Suppressor macrophage (primary cell): ENCODE measurements around the gene NINL.
"Not testable (repeated sequence)": the region's sequence is repeated elsewhere in the genome, so short reads cannot be mapped to it uniquely, and the experiment has no call there.

Source experiments
- DNase-seq, 4 experiments: peaks; one replicate each; pipeline ENCODE4 v3.0.0-alpha.2; 2020 to 2022

NINL gene

GRCh38 chr20:25532015-25532751 lies 53.1 kb downstream of the NINL start:
- DNase-seq = no peak

DNA sequence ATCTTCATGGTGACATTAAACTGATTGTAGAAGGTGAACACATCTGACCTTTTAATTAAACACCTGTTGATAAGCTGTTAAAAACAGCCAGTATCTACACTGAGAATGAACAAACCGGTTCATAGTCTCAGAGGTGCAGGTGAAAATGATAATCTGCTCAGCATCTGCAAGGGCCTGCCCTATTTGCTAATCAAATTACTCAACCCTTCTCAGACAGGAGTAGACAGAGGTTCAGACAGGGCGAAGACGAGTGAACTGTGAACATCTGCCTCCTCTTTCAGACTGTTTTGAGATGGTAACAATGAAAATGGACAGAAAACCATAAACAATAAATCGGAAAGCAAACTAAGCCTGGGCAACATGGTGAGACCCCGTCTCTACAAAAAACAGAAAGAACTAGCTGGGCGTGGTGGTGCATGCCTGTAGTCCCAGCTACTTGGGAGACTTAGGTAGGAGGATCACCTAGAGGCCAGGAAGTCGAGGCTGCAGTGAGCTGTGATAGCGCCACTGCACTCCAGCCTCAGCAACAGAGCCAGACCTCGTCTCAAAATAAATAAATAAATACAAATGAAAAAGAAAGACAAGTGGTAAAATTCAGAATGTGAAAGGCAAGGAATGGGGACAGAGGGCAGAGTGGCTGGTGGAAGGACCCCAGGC lies 55.9 kb downstream of the NINL start:
- no peak for DNase-seq

DNA sequence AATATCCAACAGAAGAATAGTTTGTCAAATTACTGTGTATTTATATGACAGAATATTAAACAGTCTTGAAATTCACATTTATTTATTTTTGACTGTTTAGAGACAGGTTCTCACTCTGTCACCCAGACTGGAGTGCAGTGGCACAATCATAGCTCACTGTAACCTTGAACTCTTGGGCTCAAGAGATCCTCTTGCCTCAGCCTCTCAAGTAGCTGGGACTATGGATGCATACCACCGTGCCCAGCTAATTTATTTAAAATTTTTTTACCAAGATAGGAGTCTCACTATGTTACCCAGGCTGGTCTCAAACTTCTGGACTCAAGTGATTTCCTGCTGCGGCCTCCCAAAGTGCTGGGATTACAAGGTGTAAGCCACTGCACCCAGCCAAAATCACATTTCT lies 57.4 kb downstream of the NINL start:
- no peak for DNase-seq

GRCh38 chr20:25526446-25526845 lies 58.9 kb downstream of the NINL start:
- DNase-seq = no peak

DNA sequence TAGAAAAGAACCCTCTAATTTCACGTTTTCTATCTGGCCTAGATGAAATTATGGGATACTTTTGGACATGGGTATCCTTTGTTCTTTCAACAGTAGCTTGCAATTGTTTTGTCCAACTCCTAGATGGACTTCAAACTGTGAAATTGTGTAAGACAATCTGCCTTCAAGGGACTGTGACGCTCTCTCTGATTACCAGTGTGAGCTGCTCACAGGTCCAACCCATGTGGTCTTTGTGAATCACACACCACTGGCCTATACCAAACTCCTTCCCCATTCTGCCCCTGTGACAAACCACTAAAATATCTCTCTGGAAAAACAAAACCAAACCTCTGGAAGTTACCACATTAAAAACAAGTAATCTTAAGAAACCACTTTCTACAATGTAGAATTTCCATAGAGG lies 59.5 kb downstream of the NINL start:
- DNase-seq = peak; percentile 50 to 80 (median 74)

DNA sequence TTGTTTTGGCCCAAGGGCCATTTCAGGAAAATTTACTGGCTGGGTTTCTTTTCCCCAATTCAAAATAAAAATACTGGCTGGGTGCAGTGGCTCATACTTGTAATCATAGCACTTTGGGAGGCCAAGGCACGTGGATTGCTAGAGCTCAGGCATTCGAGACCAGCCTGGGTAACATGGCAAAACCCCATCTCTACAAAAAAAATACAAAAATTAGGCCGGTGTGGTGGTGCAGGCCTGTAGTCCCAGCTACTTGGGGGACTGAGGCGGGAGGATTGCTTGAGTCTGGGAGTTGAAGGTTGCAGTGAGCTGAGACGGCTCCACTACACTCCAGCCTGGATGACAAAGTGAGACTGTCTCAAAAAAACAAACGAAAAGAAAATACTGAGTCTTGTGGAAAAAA lies 60.0 kb downstream of the NINL start:
- no peak for DNase-seq

- DNase-seq = no peak
Measured at GRCh38 chr20:25521382-25521781, 63.9 kb downstream of the NINL start.

DNA sequence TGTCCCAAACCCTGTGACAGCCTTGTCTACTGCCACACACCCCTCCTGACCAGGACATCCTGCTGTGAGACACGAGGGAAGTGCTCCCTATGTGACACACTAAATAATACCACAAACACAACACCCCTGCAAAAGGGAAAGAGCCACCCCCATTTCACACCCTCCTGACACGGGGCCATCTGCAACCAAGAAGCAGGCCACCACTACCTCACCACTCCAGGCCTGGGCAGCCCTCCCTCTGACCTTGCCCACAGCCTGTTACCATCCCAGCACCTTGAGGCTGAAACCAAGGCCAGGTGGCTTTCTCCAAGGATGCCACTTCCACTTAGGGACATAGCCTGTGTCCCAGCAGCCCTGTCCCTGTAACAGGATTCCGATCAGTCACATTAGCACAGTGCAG lies 68.2 kb downstream of the NINL start:
- DNase-seq = no peak

GRCh38 chr20:25514747-25515340 lies 70.5 kb downstream of the NINL start:
- DNase-seq = no peak

- no peak for DNase-seq
Measured at GRCh38 chr20:25514195-25514594, 71.1 kb downstream of the NINL start.

- no peak for DNase-seq
Measured at GRCh38 chr20:25512709-25513108, 72.6 kb downstream of the NINL start.

- no peak for DNase-seq
Measured at GRCh38 chr20:25511183-25511582, 74.1 kb downstream of the NINL start.

GRCh38 chr20:25510721-25511120 lies 74.6 kb downstream of the NINL start:
- no peak for DNase-seq

DNA sequence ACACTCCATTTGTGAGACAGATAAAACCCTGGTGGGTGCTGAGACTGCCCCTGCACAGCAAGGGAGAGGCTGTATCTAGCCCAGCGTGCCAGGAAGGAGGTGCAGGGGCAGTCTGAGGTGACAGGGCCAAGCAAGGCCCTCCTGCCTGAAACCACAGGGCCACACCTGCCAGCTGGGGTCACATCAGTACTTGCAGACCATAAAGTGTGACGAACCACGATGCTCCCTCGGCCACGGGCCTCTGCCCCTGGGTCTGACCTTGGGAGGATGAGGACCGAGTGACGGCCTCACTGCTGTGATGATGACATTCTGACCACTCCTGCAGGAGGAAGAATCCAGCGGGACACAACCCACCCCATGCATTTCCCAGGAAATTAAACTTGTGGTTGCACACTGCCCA lies 75.1 kb downstream of the NINL start:
- DNase-seq = no peak

- DNase-seq = no peak
Measured at GRCh38 chr20:25509084-25509483, 76.2 kb downstream of the NINL start.

DNA sequence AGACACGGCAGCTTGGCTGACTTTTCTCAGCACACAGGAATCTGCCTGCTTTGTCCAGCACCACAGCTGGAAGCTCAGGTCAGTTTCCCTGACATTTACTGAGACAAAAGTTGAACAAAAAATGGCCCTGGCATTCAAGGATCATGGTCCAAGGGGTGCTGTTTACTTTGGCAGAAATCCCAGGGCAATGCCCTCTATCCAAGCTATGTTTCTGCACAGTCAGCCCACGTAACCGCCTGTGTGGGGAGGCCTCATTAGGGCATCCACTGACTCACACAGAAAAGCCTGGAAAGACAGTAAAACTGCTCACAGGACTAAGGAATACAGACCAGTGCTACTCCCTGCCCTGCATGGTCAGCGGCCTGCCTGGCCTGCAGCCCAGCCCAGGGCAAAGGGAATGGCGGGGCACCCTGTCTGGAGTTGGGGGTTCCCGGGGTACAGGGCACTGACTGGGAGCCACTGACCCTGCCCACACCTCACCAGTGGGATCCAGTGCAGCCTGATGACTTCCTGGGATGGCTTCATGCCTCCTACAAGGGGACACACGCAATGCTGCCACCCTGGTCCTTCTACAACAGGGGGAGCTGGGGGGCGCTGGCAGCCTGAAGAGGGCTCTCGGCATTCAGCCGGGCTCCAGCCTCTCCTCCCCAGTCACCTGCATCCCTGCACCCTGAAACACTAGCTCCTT lies 77.1 kb downstream of the NINL start:
- peak in 3 of 4 experiments; percentile 31 to 57 (median 32) for DNase-seq

DNA sequence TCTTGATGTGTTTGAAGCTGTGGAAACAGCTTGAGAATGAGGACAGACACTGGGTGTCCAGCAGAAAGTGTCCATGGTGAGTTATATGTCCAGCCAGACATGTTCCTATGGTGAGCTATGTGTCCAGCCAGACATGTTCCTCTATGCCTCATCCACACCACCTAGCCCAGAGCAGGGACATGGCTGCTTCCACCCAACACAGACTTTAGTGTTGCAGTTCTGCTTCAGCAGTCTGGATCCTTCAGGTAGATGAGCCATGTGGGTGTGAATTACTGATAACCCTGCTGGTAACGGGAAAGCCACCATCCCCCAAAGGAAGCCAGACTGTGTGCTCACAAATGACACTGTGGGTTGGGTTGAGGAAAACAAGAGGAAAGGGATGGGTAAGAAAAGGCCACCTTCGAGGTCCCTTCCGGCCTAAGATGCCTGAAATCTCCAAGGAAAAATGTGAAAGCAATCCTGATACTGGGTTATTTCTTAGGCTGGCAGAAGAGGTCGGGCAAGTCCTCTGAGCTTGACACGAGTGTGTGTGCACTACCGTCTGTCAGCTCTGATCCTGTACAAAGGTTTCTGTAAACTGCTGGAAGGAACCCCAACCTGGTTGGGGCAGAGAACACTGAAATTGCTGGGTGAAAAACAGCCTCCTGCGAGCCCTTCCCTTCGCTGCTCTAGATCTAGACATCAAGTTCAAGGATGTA lies 77.8 kb downstream of the NINL start:
- DNase-seq = no peak

DNA sequence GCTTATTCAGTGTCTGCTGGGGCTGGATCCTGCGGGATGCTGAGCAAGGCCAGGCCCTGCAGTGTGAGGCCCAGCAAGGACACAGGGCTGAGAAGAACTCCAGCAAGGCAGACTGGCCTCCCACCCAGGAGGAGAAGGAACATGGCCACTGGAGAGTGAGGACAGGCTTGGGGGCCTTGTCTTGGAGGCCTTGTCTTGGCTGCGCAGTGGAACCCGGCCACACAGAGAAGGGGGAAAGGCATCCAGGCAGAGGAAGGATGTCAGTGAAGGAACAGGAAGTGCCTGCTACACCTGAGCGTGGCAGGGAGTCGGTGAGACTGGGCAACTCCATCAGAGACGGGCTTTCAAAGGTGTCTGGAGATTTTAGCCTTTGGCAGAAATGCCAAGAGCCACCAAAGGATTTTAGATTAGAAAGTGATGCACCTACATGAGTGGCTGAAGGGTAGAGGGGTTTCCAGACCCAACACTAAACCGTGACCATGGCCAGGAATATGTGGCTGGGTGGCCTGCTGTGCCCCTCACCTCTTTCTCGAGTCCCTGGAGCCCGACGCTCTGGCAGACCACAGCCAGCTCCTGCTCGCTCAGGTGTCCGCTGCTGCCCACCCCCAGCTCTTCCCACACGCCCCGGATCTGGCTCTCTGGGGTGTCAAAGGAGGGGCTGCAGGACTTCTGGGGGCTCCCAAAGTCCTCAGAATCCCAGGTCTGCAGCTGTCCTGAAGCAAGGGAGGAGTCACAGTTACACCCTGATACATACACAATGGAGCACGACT lies 80.8 kb downstream of the NINL start:
- DNase-seq = no peak

DNA sequence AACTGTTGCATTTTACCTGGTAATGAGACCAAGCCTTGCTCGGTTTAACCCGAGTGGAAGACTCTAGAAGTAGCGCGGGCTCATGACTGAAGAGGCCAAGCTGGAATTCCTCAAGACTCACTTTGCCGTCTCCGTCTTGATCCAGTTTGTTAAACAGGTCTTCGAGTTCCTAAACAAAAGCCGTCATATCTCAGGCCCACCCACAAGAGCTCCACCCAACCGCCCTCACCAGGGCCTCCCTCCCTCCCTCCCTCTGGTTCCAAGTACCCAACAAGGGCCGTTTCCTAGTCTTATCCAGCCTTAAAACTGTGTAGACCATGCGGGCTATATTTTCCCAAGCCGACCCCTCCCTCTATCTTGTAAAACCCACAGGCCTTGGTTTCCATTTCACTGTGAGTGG lies 81.4 kb downstream of the NINL start:
- DNase-seq = no peak

DNA sequence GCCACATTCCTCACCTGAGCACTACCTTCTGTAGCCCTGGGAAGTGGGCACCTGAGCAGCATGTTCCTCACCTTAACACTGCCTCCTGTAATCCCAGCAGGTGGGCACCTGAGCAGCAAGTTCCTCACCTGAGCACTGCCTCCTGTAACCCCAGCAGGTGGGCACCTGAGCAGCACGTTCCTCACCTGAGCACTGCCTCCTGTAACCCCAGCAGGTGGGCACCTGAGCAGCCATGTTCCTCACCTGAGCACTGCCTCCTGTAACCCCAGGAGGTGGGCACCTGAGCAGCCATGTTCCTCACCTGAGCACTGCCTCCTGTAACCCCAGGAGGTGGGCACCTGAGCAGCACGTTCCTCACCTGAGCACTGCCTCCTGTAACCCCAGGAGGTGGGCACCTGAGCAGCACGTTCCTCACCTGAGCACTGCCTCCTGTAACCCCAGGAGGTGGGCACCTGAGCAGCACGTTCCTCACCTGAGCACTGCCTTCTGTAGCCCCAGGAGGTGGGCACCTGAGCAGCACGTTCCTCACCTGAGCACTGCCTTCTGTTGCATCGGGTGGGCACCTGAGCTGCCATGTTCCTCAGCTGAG lies 82.2 kb downstream of the NINL start:
- not testable (repeated sequence) for DNase-seq

- DNase-seq = no peak
Measured at GRCh38 chr20:25500880-25501351, 84.4 kb downstream of the NINL start.
